DND-41 (cell line): ENCODE measurements around the gene CADPS.

Experiments used
- ATAC-seq: fragments of 200-7000 bp; cut with Tn5 transposase; 3 replicates; pipeline ENCODE4 v1.9.1; 2021; ENCODE audit warnings: low read depth; ENCODE audit not compliant: insufficient read depth
- DNase-seq: peaks from one replicate; pipeline ENCODE4 v3.0.0-alpha.2; 2020
- H2AFZ ChIP-seq: 2 replicates; pipeline ENCODE4 v1.6.0; 2012; ENCODE audit warnings: low read depth, low read length
- H3K27ac ChIP-seq: 2 replicates; pipeline ENCODE4 v1.5.1; 2012; ENCODE audit warnings: low read length, inconsistent platforms
- H3K27me3 ChIP-seq: fragments of 200-600 bp; sonication (generic); 2 replicates; pipeline ENCODE4 v1.6.0; 2012; ENCODE audit warnings: low read length, mild to moderate bottlenecking, inconsistent platforms; ENCODE audit not compliant: insufficient read depth, poor library complexity
- H3K36me3 ChIP-seq: 2 replicates; pipeline ENCODE4 v1.5.1; 2012; ENCODE audit warnings: low read length, inconsistent platforms; ENCODE audit not compliant: insufficient read depth
- H3K4me1 ChIP-seq: 2 replicates; pipeline ENCODE4 v1.5.1; 2012; ENCODE audit warnings: mild to moderate bottlenecking, low read length; ENCODE audit not compliant: insufficient read depth
- H3K4me2 ChIP-seq: 2 replicates; pipeline ENCODE4 v1.6.0; 2012; ENCODE audit warnings: mild to moderate bottlenecking, moderate library complexity, low read length, inconsistent platforms; ENCODE audit not compliant: insufficient read depth
- H3K4me3 ChIP-seq, 2 experiments: fragments of 200-600 bp in 1 of 2; shearing (Covaris generic) in 1 of 2; 2 replicates each; pipeline ENCODE4 v1.5.1; 2012 to 2016; ENCODE audit warnings: inconsistent platforms in 2 of 2, low read length in 2 of 2, mild to moderate bottlenecking in 2 of 2, low read depth in 1 of 2, moderate library complexity in 1 of 2
- H3K79me2 ChIP-seq: 2 replicates; pipeline ENCODE4 v1.6.0; 2012; ENCODE audit warnings: low read length, inconsistent platforms; ENCODE audit not compliant: insufficient read depth
- H3K9ac ChIP-seq: 2 replicates; pipeline ENCODE4 v1.6.0; 2012; ENCODE audit warnings: low read depth, mild to moderate bottlenecking, inconsistent platforms, low read length, moderate library complexity
- H3K9me3 ChIP-seq: 2 replicates; pipeline ENCODE4 v1.5.1; 2012; ENCODE audit warnings: low read length, moderate library complexity, mild to moderate bottlenecking, inconsistent platforms; ENCODE audit not compliant: insufficient read depth, severe bottlenecking
- H4K20me1 ChIP-seq: 2 replicates; pipeline ENCODE4 v1.6.0; 2012; ENCODE audit warnings: low read length; ENCODE audit not compliant: insufficient read depth
- EZH2 ChIP-seq: IDR thresholded peaks from 3 replicates; pipeline ENCODE4 v1.6.1; 2012; ENCODE audit warnings: borderline replicate concordance, low read depth, mild to moderate bottlenecking, moderate library complexity, low read length, inconsistent platforms; ENCODE audit not compliant: severe bottlenecking
- TF ChIP-seq, protein P1 (sequence below): IDR thresholded peaks from 2 replicates; pipeline ENCODE4 v1.5.1; 2012; ENCODE audit warnings: borderline replicate concordance, low read length, moderate library complexity, mild to moderate bottlenecking; ENCODE audit not compliant: poor library complexity, severe bottlenecking; ENCODE audit errors: extremely low read depth

The CADPS gene

DNA sequence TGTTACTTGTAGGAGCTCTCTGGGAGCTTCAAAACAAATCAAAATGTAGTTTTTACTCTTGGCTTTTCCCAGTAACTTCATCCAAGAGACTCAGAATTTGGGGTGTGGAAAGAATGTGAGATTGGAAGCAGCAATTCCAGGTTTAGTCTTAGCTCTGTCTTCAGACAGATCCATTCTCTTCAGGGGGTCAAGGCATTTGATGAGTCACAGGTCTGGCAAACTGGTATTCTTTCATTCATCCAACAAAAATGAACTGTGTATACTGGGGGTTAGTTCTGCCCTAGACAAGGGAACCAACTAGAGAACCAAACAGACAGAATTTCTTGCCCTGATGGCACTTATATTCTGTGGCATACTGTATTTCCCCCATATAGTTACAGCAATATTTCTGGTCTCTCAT, 36.3 kb upstream of the CADPS start:
- no peak for ATAC-seq
- Histone ChIP-seq H3K36me3 (no peaks in the 10 kb centered on the region), H2AFZ (no peak overlapping the region), H3K4me2 (no peak overlapping the region), H3K9ac (no peak overlapping the region), H4K20me1 (no peaks in the 10 kb centered on the region), H3K9me3 (no peaks in the 10 kb centered on the region), H3K79me2 (no peaks in the 10 kb centered on the region), H3K4me1 (no peaks in the 10 kb centered on the region), H3K27ac (no peak overlapping the region), H3K27me3 (no peaks in the 10 kb centered on the region), H3K4me3 (no peak overlapping the region)
- TF ChIP-seq, protein P1, sequence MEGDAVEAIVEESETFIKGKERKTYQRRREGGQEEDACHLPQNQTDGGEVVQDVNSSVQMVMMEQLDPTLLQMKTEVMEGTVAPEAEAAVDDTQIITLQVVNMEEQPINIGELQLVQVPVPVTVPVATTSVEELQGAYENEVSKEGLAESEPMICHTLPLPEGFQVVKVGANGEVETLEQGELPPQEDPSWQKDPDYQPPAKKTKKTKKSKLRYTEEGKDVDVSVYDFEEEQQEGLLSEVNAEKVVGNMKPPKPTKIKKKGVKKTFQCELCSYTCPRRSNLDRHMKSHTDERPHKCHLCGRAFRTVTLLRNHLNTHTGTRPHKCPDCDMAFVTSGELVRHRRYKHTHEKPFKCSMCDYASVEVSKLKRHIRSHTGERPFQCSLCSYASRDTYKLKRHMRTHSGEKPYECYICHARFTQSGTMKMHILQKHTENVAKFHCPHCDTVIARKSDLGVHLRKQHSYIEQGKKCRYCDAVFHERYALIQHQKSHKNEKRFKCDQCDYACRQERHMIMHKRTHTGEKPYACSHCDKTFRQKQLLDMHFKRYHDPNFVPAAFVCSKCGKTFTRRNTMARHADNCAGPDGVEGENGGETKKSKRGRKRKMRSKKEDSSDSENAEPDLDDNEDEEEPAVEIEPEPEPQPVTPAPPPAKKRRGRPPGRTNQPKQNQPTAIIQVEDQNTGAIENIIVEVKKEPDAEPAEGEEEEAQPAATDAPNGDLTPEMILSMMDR = no peak
- TF ChIP-seq EZH2 = no peak
- no peak for DNase-seq

DNA sequence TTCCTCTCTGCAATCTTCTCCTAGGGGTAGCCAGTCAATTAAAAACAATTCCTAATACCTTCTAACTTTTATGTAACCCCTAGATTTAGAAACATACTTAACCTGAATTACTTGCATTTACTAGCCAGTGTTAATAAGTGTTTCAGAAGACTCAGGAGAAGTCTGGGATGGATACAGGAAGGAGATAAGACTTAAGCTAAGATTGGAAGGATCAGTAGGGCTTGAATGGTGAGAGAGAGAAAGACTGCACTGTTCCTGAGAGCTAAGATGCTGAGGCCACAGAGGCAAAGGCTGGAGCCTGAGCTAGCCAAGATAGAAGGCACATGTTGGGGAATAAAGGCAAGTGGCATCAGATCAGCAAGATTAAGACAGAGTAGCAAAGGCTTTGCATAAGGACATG, 30.1 kb upstream of the CADPS start:
- no peak overlapping the region for H2AFZ ChIP-seq
- no peak overlapping the region for H3K27ac ChIP-seq
- no peak for DNase-seq
- no peaks in the 10 kb centered on the region for H3K4me1 ChIP-seq
- H3K27me3 ChIP-seq = no peaks in the 10 kb centered on the region
- H3K4me2 ChIP-seq = no peak overlapping the region
- no peak for ATAC-seq
- H3K79me2 ChIP-seq = no peaks in the 10 kb centered on the region
- no peaks in the 10 kb centered on the region for H3K9me3 ChIP-seq
- no peaks in the 10 kb centered on the region for H3K36me3 ChIP-seq
- H3K9ac ChIP-seq = no peak overlapping the region
- TF ChIP-seq, protein P1 = no peak
- no peak for TF ChIP-seq EZH2
- H3K4me3 ChIP-seq = no peak overlapping the region
- H4K20me1 ChIP-seq = no peaks in the 10 kb centered on the region

DNA sequence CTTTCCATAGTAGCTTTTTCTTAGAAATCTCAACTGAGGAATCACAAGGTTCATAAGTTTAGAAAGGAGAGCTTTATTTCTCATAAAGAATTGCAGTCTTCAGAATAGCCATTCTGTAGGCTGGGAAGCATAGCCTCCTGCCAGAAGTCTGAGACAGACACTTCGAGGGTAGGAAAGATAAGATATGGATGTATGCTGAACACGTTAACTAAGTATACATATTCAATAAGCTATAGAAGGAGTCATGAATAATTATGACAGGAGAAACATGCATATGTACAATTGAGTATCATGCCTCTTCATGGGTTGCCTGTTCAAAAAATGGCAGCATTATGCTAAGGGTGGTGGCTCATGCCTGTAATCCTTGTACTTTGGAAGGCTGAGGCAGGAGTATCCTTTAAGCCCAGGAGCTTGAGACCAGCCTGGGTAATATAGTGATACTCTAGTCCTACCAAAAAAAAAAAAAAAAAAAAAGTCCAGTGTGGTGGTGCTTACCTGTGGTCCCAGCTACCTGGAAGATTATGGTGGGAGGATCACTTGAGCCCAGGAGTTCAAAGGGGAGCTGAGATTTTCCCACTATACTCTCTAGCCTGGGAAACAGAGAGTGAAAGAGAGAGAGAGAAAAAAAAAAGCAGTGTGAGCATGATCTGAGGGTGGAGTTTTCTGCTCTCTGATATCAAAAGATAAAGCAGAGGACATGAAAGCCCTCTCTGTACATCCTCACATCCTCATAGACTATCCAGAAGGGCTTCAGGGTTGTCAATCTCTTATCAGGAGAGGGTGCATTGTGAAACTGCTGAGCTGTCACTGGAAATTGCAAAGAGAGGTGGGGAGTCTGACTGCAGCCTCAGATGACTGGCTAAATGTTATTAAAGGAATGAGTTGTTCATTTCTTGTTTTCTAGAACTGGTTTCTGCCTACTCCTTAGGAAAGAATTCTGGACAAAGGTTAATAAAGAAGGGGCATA, 23.6 kb upstream of the CADPS start:
- Histone ChIP-seq H3K4me1 (no peaks in the 10 kb centered on the region), H3K4me2 (no peak overlapping the region), H2AFZ (no peak overlapping the region), H3K27me3 (no peaks in the 10 kb centered on the region), H4K20me1 (no peaks in the 10 kb centered on the region), H3K9me3 (no peaks in the 10 kb centered on the region), H3K4me3 (no peak overlapping the region), H3K27ac (no peak overlapping the region), H3K79me2 (no peaks in the 10 kb centered on the region), H3K9ac (no peak overlapping the region), H3K36me3 (no peaks in the 10 kb centered on the region)
- TF ChIP-seq, protein P1 = no peak
- no peak for TF ChIP-seq EZH2
- no peak for ATAC-seq
- DNase-seq = no peak
